ENCODE results near the gene PLTP.
"Not testable (repeated sequence)": the region's sequence is repeated elsewhere in the genome, so short reads cannot be mapped to it uniquely, and the experiment has no call there.

Gene PLTP

GRCh38 chr20:45904583-45905504, 7.1 kb downstream of the PLTP start:
- in situ Hi-C loops (cut with MboI; ENCODE audit: low pct_unique_long_range_greater_than_20kb, low sequenced_read_pairs, unreplicated experiment): no loop called here
- no peak for TF ChIP-seq CTCF (IDR thresholded peaks at IDR 0.05; ENCODE audit: extremely low read depth, insufficient read depth, missing control alignments)
- DNase-seq (ENCODE audit: low spot score): no peak

GRCh38 chr20:45902199-45902701, 9.7 kb downstream of the PLTP start:
- in situ Hi-C loops (cut with MboI; ENCODE audit: low pct_unique_long_range_greater_than_20kb, low sequenced_read_pairs, unreplicated experiment): no loop called here
- no peak for DNase-seq (ENCODE audit: low spot score)
- no peak for TF ChIP-seq CTCF (IDR thresholded peaks at IDR 0.05; ENCODE audit: extremely low read depth, insufficient read depth, missing control alignments)

- in situ Hi-C loops (cut with MboI; ENCODE audit: low pct_unique_long_range_greater_than_20kb, low sequenced_read_pairs, unreplicated experiment); DNase-seq (ENCODE audit: low spot score): not testable (repeated sequence)
These were observed 10.6 kb downstream of the PLTP start for GRCh38 chr20:45901332-45901731.

- no peak for DNase-seq (ENCODE audit: low spot score)
- in situ Hi-C loops (cut with MboI; ENCODE audit: low pct_unique_long_range_greater_than_20kb, low sequenced_read_pairs, unreplicated experiment): no loop called here
- TF ChIP-seq CTCF (IDR thresholded peaks at IDR 0.05; ENCODE audit: extremely low read depth, insufficient read depth, missing control alignments): no peak
These were observed 12.7 kb downstream of the PLTP start for GRCh38 chr20:45899046-45899835.

- DNase-seq (ENCODE audit: low spot score): no peak
- no peak for TF ChIP-seq CTCF (IDR thresholded peaks at IDR 0.05; ENCODE audit: extremely low read depth, insufficient read depth, missing control alignments)
- in situ Hi-C loops (cut with MboI; ENCODE audit: low pct_unique_long_range_greater_than_20kb, low sequenced_read_pairs, unreplicated experiment): no loop called here
These were observed 13.7 kb downstream of the PLTP start for GRCh38 chr20:45898285-45898684.

- no peak for TF ChIP-seq CTCF (IDR thresholded peaks at IDR 0.05; ENCODE audit: extremely low read depth, insufficient read depth, missing control alignments)
- in situ Hi-C loops (cut with MboI; ENCODE audit: low pct_unique_long_range_greater_than_20kb, low sequenced_read_pairs, unreplicated experiment): no loop called here
- DNase-seq (ENCODE audit: low spot score): no peak
These were observed 14.3 kb downstream of the PLTP start for GRCh38 chr20:45897692-45898091.
